T-helper 9 cell (primary cell): ENCODE data around the gene JUNB.
A peak's percentile ranks its signal among the peaks of the same experiment; 100 is the strongest.
"Not testable (repeated sequence)": the region's sequence is repeated elsewhere in the genome, so short reads cannot be mapped to it uniquely, and the experiment has no call there.

Experiments used
- DNase-seq: peaks from one replicate; pipeline ENCODE4 v3.0.0-alpha.2; 2020

The JUNB gene

GRCh38 chr19:12789098-12789903 is 2.0 kb upstream of the JUNB start:
- no peak for DNase-seq

- DNase-seq, result peak; percentile 84
These were observed 1.2 kb upstream of the JUNB start for GRCh38 chr19:12789904-12790619.

- no peak for DNase-seq
These were observed 500 bp upstream of the JUNB start for GRCh38 chr19:12790628-12791344.

GRCh38 chr19:12792051-12792852 is 966 bp downstream of the JUNB start:
- peak; percentile 50 for DNase-seq

GRCh38 chr19:12792853-12793289 is 1.6 kb downstream of the JUNB start:
- DNase-seq, result no peak

- DNase-seq, result peak; percentile 93
These were observed 2.3 kb downstream of the JUNB start for GRCh38 chr19:12793290-12794195.

- DNase-seq, result no peak
These were observed 3.1 kb downstream of the JUNB start for GRCh38 chr19:12794196-12794941.

- DNase-seq, result no peak
These were observed 3.7 kb downstream of the JUNB start for GRCh38 chr19:12794971-12795381.

GRCh38 chr19:12796146-12797071 is 5.1 kb downstream of the JUNB start:
- peak; percentile 67 for DNase-seq

GRCh38 chr19:12797141-12797587 is 5.9 kb downstream of the JUNB start:
- DNase-seq, result no peak

GRCh38 chr19:12797607-12798006 is 6.3 kb downstream of the JUNB start:
- not testable (repeated sequence) for DNase-seq

GRCh38 chr19:12799742-12800465 is 8.6 kb downstream of the JUNB start:
- DNase-seq, result no peak

GRCh38 chr19:12800466-12800770 is 9.1 kb downstream of the JUNB start:
- no peak for DNase-seq

- no peak for DNase-seq
These were observed 9.7 kb downstream of the JUNB start for GRCh38 chr19:12800923-12801465.

GRCh38 chr19:12801466-12802266 is 10.4 kb downstream of the JUNB start, which contains the start of the genes PRDX2 and THSD8:
Gene PRDX2 (minus strand): TSS chr19:12801800. CDS start chr19:12801261, 539 bp downstream.
Gene THSD8 (plus strand): TSS chr19:12802069. CDS start chr19:12802072, 3 bp downstream.
- peak; percentile 56 for DNase-seq

GRCh38 chr19:12802267-12803106 is 11.2 kb downstream of the JUNB start:
- no peak for DNase-seq
